H1 (cell line): ENCODE results near the gene CCBE1. TPM values are rescaled to one million over a fixed set of nuclear protein-coding genes. Genes with fewer than 3 reads are reported as not detected.

Experiments used
- CBX8 ChIP-seq: fragments of 300-800, 300-1000 bp; sonication (generic); IDR thresholded peaks from 2 replicates; pipeline ENCODE4 v1.7.1; 2016; ENCODE audit warnings: low read depth, low read length, borderline replicate concordance
- CHD7 ChIP-seq: fragments of 300-600 bp; sonication (generic); IDR thresholded peaks from 2 replicates; pipeline ENCODE4 v1.7.1; 2012; ENCODE audit warnings: low read length, moderate library complexity, mild to moderate bottlenecking, inconsistent platforms; ENCODE audit not compliant: insufficient replicate concordance
- EZH2 ChIP-seq: fragments of 200-600 bp; sonication (generic); IDR thresholded peaks from 2 replicates; pipeline ENCODE4 v1.7.1; 2012; ENCODE audit warnings: low read depth, mild to moderate bottlenecking, moderate library complexity, low read length, inconsistent platforms; ENCODE audit not compliant: severe bottlenecking
- HDAC6 ChIP-seq: IDR thresholded peaks from one replicate; pipeline ENCODE4 v1.7.1; 2012; ENCODE audit warnings: low read depth, mild to moderate bottlenecking, inconsistent platforms, low read length, moderate library complexity
- KDM1A ChIP-seq: fragments of 200-600, 300-600 bp; sonication (generic); IDR thresholded peaks from 2 replicates; pipeline ENCODE4 v1.7.1; 2016; ENCODE audit warnings: mild to moderate bottlenecking, low read length, borderline replicate concordance
- NANOG ChIP-seq: IDR thresholded peaks from 2 replicates; pipeline ENCODE4 v1.6.1; 2011; ENCODE audit warnings: low read length, low read depth, mild to moderate bottlenecking, inconsistent platforms; ENCODE audit not compliant: insufficient read depth, poor library complexity, severe bottlenecking
- RAD21 ChIP-seq, 2 experiments: IDR thresholded peaks in 1 of 2; conservative IDR thresholded peaks in 1 of 2; 2 replicates each; pipeline ENCODE4 v1.6.1; 2011; ENCODE audit warnings: low read depth in 2 of 2, low read length in 2 of 2, improper control_type of control experiment in 1 of 2, inconsistent platforms in 1 of 2, mild to moderate bottlenecking in 1 of 2, moderate library complexity in 1 of 2
- RFX5 ChIP-seq: IDR thresholded peaks from 2 replicates; pipeline ENCODE4 v1.6.1; 2011; ENCODE audit warnings: low read depth, low read length, improper control_type of control experiment, borderline replicate concordance
- SIRT6 ChIP-seq: IDR thresholded peaks from one replicate; pipeline ENCODE4 v1.7.1; 2012; ENCODE audit warnings: low read length, inconsistent platforms
- TBP ChIP-seq: IDR thresholded peaks from 2 replicates; pipeline ENCODE4 v1.6.1; 2011; ENCODE audit warnings: low read depth, low read length, improper control_type of control experiment
- polyA plus RNA-seq, 7 experiments: library from polyadenylated mRNA; depleted of rRNA in 3 of 7; stranded (reverse) in 5 of 7; unstranded in 2 of 7; fragments of >200 nt in 5 of 7; fragments of 200-250 nt in 2 of 7; gene quantifications; 1 replicate in 5 of 7; 2 replicates in 1 of 7; 4 replicates in 1 of 7; pipeline versions ENCODE4 v1.2.1 to v1.2.3, GENCODE V29; 2011 to 2013; ENCODE audit warnings: missing spikeins in 2 of 7, mixed read lengths in 2 of 7
- total RNA-seq: library from RNA; stranded (reverse); fragmentation: NEBNext Ultra II Directional; extraction: Animal tissue kit (Norgen Biotek cat#: 25700); gene quantifications from 2 replicates; pipeline ENCODE4 v1.2.1, GENCODE V29; 2021

Gene CCBE1
- total and polyA plus RNA-seq, 2 of the 8 experiments (the other 6 are each of a cell fraction or from before 2014, with no cell fraction given): 2.1 to 2.6 TPM

GRCh38 chr18:59719544-59720181, 22.4 kb upstream of the CCBE1 start (continued):
- TF ChIP-seq HDAC6 (no peak), RFX5 (no peak), SIRT6 (no peak), EZH2 (no peak), NANOG (no peak), TBP (no peak), CBX8 (no peak), KDM1A (no peak), CHD7 (no peak), RAD21 (IDR thresholded peaks at IDR 0.05 in 1 of 2, conservative IDR thresholded peaks at IDR 0.05 in 1 of 2; ENCODE audit: low read depth in 2 of 2, low read length in 2 of 2) (no peak)
